Measurements from ENCODE around the gene EEF1G. TPM values are rescaled to one million over a fixed set of nuclear protein-coding genes. Genes with fewer than 3 reads are reported as not detected.

The EEF1G gene
- total and polyA plus RNA-seq, 2 of the 13 experiments (the other 11 are each of a cell fraction or from before 2014, with no cell fraction given), result 1,787 to 2,144 TPM

- TF ChIP-seq E2F2 (CRISPR knock-in tag; IDR thresholded peaks at IDR 0.05; ENCODE audit: borderline replicate concordance), result no peak
- TF ChIP-seq MAZ (IDR thresholded peaks at IDR 0.05; ENCODE audit: borderline replicate concordance, low read depth, low read length), result peak; percentile 33; the same call in 1 of the 2 replicates
- TF ChIP-seq MAZ (CRISPR knock-in tag; IDR thresholded peaks at IDR 0.05; ENCODE audit: low read depth), result peak; percentile 95
- 0 out of 2 replicates have a peak, but pooled peaks have one; percentile 20 for TF ChIP-seq ZNF136 (CRISPR knock-in tag; IDR thresholded peaks at IDR 0.05; ENCODE audit: low read depth)
- TF ChIP-seq CTCF (CRISPR knock-in tag; IDR thresholded peaks at IDR 0.05), result peak; percentile 64
- no peak for TF ChIP-seq TCF7L2 (IDR thresholded peaks at IDR 0.05; ENCODE audit: low read depth, low read length)
- no peak for TF ChIP-seq ZNF256 (CRISPR knock-in tag; conservative IDR thresholded peaks at IDR 0.05)
- 0 out of 2 replicates have a peak, but pooled peaks have one; percentile 37 for TF ChIP-seq CREBL2 (CRISPR knock-in tag; IDR thresholded peaks at IDR 0.05; ENCODE audit: borderline replicate concordance)
- TF ChIP-seq HDAC2 (CRISPR knock-in tag; IDR thresholded peaks at IDR 0.05), result 0 out of 2 replicates have a peak, but pooled peaks have one; percentile 44
- 0 out of 2 replicates have a peak, but pooled peaks have one; percentile 74 for TF ChIP-seq RELA (CRISPR knock-in tag; IDR thresholded peaks at IDR 0.05)
- TF ChIP-seq ZBTB42 (CRISPR knock-in tag; IDR thresholded peaks at IDR 0.05), result peak; percentile 53; the same call in 1 of the 2 replicates
- no peak for TF ChIP-seq KDM1A (CRISPR knock-in tag; IDR thresholded peaks at IDR 0.05)
- TF ChIP-seq ZNF414 (CRISPR knock-in tag; IDR thresholded peaks at IDR 0.05), result peak; percentile 39; the same call in 1 of the 2 replicates
- TF ChIP-seq ZNF318 (CRISPR knock-in tag; IDR thresholded peaks at IDR 0.05), result peak; percentile 36; the same call in 1 of the 2 replicates
- TF ChIP-seq ZNF773 (CRISPR knock-in tag; IDR thresholded peaks at IDR 0.05; ENCODE audit: borderline replicate concordance), result no peak
- TF ChIP-seq ZFYVE20 (CRISPR knock-in tag; IDR thresholded peaks at IDR 0.05; ENCODE audit: borderline replicate concordance, low read depth), result 0 out of 2 replicates have a peak, but pooled peaks have one; percentile 42
These were observed 28.1 kb downstream of the EEF1G start (continued) for GRCh38 chr11:62545437-62546243.

All from HepG2 (cell line).